AML-193 (cell line): ENCODE results near the gene COL6A2.
"Not testable (repeated sequence)": the region's sequence is repeated elsewhere in the genome, so short reads cannot be mapped to it uniquely, and the experiment has no call there.

Experiments
- DNase-seq, 2 experiments: peaks; one replicate each; lab custom pipeline; 2025; lab: John Stamatoyannopoulos, UW

The COL6A2 gene

GRCh38 chr21:46156678-46157077 lies 58.8 kb downstream of the COL6A2 start:
- DNase-seq: no peak

- DNase-seq: no peak
Observed at GRCh38 chr21:46157396-46157986, 59.6 kb downstream of the COL6A2 start.

DNA sequence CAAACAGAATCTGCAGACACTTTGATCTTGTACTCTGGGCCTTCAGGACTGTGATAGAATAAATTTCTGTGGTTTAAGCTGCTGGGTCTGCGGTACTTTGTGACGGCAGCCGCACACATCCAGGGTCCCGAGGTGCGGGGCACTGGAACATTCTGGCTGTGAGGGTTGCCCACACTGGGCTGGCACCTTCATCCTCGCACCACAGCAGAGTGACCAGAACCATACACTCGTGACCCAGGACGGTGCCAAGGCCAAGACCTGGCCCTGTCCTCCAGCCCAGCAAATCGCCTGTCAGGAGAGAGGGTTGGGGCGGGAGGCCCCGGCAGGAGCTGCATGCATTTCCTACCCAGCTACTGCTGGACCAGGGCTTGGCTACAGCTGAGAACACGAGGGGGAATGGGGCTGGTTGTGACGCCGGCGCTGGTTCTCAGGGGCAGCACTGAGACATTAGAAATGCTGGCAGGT lies 60.1 kb downstream of the COL6A2 start:
- no peak for DNase-seq

- DNase-seq: no peak
Observed at GRCh38 chr21:46158666-46159300, 60.9 kb downstream of the COL6A2 start.

DNA sequence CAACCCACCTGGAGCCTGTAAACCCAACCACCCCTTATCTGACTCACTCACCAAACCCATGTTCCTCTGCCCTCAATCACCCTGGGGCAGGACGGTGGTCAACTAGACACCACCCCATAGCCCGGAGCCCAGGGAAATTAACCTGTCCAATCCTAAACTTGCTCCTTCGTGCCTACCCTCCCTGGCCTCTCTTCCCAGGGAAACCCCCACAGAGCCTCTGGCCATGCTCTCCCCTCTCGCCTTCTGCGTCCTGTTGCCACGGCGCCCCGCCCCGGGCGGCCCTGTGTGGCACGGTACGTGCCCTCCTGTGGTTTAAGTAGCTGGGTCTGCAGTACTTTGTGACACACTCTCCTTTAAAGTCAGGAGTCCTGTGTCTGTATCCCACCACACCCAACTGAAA lies 61.5 kb downstream of the COL6A2 start:
- no peak for DNase-seq

GRCh38 chr21:46159841-46160656 lies 62.1 kb downstream of the COL6A2 start:
- no peak for DNase-seq

DNA sequence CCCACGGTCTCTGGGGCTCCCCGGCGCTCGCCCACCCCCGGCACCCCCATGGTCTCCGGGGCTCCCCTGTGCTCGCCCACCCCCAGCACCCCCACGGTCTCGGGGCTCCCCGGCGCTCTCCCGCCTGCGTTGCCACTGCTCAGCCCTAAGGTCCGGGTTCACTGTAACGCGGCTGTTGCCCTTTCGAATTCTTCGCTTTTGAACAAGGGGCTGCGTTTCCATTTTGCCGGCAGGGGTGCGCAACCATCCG lies 62.7 kb downstream of the COL6A2 start:
- DNase-seq: no peak

DNA sequence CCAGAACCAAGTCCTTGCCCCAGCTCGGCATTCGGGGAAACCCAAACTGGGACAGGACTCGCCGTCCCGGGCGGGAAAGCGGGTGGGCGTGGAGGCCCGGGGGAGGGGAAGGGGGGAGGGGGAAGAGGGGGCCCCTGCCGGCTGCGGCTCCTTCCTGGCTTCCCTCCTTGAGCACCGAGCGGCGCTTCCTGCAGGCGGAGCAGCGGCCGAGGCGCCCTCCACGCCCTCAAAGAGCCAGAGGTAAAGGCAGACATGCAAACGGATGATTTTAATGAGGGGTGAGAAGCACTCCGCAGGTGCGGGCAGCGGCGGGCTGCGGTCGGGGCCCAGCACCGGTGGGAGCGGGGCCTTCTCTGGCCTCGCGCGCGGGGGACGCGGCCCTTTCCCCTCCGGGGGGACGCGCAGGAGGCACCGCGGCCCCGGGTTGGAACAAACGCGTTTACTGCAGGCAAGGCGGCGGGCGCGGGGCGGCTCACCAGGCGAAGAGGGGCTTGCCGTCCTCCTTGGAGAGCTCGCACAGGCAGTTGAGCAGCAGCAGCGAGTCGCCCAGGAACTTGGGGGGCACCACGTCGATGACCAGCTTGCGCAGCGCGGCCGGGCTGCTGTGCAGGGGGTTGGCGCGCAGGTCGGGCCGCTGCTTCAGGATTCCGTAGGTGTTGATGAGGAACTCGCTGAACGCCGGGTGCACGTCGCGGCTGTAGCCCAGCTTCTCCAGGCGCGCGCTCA lies 63.2 kb downstream of the COL6A2 start:
- no peak for DNase-seq

- DNase-seq: no peak
Observed at GRCh38 chr21:46161633-46162592, 64.0 kb downstream of the COL6A2 start.

DNA sequence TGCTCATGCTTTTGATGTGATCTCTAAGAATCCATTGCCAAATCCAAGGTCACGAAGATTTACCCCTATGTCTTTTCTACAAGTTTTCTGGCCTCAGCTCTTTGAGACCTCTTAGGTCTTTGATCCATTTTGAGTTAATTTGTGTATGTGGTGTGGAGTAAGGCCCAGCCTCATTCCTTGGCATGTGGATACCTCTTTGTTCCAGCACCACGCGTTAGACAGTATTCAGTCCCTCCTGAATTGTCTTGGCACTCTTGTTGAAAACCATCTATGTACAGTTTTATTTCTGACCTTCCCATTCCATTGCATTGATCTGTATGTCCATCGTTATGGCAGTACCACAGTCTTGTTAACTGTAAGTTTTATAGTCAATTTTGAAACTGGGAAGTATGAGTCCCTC lies 65.5 kb downstream of the COL6A2 start:
- DNase-seq: no peak

DNA sequence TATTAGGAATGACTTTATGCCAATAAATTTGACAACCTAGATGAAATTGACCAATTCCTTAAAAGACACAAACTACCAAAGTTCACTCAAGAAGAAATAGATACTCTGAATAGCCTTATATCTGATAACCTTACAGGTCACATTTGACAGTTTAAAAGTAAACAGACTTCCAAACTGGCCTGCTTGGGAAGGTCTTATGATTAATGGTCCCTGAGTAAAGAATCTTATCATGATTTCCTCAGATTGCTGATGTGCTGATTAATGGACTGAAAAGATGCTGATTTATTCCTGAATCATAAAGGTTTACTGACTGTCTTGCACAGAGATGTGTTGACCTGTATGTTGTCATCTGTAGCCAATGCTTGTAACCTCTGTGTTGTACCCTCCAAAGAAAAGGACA lies 67.2 kb downstream of the COL6A2 start:
- DNase-seq: no peak

DNA sequence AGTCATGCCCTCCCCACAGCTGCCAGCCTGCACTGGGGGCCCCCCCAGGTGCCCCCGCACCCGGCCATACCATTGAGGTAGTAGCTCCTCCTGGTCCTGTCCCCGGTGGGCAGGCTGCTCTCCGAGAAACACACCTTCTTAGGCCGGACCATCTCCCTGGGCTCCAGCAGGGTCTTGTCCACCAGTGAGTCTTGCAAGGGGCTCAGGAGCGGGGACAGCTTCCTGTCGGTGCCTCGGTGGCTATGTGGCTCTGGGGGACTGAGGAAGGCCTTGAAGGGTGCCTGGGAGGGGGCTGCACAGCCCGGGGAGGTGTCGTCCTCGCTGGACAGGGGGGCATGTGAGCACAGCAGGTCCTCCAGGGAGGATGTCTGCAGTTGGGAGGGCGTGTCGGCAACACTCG lies 70.3 kb downstream of the COL6A2 start:
- DNase-seq: no peak

GRCh38 chr21:46168659-46169386 lies 70.9 kb downstream of the COL6A2 start:
- no peak for DNase-seq

DNA sequence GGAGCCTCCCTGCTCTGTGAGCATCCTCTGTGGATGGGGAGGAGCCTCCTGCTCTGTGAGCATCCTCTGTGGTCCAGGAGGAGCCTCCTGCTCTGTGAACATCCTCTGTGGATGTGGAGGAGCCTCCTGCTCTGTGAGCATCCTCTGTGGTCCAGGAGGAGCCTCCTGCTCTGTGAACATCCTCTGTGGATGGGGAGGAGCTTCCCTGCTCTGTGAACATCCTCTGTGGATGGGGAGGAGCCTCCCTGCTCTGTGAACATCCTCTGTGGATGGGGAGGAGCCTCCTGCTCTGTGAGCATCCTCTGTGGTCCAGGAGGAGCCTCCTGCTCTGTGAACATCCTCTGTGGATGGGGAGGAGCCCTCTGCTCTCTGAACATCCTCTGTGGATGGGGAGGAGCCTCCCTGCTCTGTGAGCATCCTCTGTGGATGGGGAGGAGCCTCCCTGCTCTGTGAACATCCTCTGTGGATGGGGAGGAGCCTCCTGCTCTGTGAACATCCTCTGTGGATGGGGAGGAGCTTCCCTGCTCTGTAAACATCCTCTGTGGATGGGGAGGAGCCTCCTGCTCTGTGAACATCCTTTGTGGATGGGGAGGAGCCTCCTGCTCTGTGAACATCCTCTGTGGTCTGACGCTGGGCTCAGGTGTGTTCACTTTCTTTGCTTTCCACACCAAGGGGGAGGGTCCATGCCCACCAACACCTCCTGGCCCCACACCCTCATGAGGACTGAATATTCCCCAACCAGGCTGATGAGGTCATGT lies 72.7 kb downstream of the COL6A2 start:
- DNase-seq: not testable (repeated sequence)

DNA sequence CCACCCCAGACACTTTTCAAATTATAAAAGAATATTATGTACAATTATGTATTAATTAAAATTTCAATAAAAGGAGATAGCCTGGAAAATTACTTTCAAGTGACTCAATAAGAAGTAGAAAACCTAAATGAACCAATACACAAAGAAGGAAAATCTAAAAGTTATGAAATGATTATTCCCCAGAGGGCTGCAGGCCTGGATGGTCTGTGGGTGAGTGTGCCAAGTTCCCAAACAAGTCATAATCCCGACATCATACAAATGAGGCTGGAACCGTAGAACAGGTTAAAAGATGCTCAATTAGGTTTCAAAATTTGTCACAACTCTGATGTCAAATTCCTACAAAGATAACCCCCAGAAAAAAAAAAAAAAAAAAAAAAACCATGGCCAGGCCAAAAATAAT lies 73.7 kb downstream of the COL6A2 start:
- DNase-seq: no peak

DNA sequence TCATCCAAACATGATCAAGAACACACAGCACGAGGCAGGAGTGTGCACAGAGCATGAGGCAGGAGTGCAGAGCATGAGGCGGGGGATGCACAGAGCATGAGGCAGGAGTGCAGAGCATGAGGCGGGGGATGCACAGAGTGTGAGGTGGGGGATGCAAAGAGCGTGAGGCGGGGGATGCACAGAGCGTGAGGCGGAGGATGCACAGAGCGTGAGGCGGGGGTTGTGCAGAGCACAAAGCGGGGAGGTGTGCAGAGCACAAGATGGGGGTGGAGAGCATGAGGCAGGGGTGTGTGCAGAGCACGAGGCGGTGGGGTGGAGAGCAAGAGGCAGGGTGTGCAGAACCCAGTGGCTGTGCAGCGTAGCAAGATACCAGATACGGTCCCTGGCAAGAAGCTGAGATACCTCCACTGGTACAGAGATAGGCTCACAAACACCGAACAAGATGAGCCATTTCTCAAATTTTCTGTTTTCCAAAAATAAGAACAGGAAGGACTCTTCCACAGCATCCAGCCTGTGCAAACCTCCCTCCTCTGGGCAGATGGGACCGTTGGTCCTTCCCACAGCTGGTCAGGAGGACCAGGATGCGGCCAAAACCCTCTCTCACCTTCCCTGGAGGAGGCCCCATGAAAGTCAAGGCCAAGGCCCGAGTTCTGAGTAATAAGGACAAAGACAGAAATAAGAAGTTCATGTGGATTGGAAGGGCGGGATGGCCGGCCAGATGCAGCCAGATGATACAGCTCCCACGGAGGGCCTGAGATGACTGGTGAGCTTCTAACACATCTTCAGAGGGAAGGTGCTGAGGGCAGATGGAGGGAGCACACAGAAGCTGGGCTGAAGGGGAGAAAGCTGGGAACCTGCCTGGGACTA lies 74.3 kb downstream of the COL6A2 start:
- no peak for DNase-seq

DNA sequence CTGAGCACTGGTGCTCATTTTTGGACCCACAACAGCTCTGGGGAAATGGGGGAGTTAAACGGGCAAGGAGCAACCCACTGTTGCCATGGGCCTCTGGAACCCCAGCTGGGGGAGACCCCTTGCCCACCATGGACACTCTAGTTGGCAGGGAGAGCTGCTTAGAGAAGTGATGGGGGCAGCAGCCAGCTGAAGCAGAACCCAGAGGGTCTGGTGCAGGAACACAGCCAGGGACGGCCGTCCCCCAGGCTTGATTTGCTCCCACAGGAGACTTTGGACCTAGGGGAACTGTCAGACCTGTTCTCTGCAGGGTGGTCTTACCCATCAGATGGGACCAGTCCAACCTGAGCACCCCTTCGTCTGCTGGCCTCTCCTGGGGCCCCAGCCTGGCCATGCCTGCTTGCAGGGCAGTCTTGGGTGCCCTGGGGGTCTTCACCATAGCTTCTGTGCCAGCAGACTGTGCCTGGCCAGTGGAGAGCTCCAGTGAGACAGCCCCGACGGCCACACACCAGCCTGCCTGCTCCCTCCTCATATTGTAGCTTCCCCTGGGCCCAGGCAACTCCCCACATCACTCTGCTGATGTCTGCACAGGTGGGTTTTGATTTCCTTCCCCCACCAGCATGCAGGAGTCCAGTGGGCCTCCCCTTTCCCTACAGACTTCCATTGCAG lies 75.1 kb downstream of the COL6A2 start:
- DNase-seq: no peak

GRCh38 chr21:46173573-46173972 lies 75.7 kb downstream of the COL6A2 start:
- no peak for DNase-seq
